Right ventricle myocardium inferior (tissue), 1 donor: Measurements from ENCODE around the gene GRK5. TPM values are rescaled to one million over a fixed set of nuclear protein-coding genes. Genes with fewer than 3 reads are reported as not detected.
A peak's percentile ranks its signal among the peaks of the same experiment; 100 is the strongest.

Experiments used
- ATAC-seq: fragments of 200-7000 bp; cut with Tn5 transposase; one replicate; pipeline ENCODE4 v1.9.1; 2020; ENCODE audit warnings: mild to moderate bottlenecking, moderate library complexity
- DNase-seq: peaks from one replicate; pipeline ENCODE4 v3.0.0; 2021; ENCODE audit errors: missing footprints
- intact Hi-C: fragments of 100-400 bp; cut with DNase I; formaldehyde crosslinking; loops from one replicate; pipeline ENCODE4 v1.11.0; 2022
- total RNA-seq: library from RNA; stranded (reverse); fragmentation: NEBNext Ultra II Directional; extraction: Animal tissue kit (Norgen Biotek cat#: 25700); gene quantifications from one replicate; pipeline ENCODE4 v1.2.1, GENCODE V29; 2021
- donor health status: DM: no; HTN: yes; CAD: no; lungs with severe emphysema.

Gene GRK5
- total RNA-seq, 1 donor from 2014 or later: 48.6 TPM

- no peak for DNase-seq
- intact Hi-C loops: no loop called here
- no peak for ATAC-seq
Measured at GRCh38 chr10:119478111-119478802, 270.9 kb downstream of the GRK5 start.

- ATAC-seq: peak; percentile 61
- no peak for DNase-seq
- intact Hi-C loops: no loop called here
Measured at GRCh38 chr10:119478811-119479341, 271.5 kb downstream of the GRK5 start.

GRCh38 chr10:119479532-119479931 is 272.2 kb downstream of the GRK5 start:
- no peak for ATAC-seq
- no peak for DNase-seq
- intact Hi-C loops: no loop called here

GRCh38 chr10:119480667-119481066 is 273.3 kb downstream of the GRK5 start:
- ATAC-seq: peak; percentile 33

GRCh38 chr10:119481781-119482426 is 274.5 kb downstream of the GRK5 start:
- ATAC-seq: no peak
- no peak for DNase-seq
- intact Hi-C loops: no loop called here

More at GRCh38 chr10:119480667-119481066, 273.3 kb downstream of the GRK5 start:
- intact Hi-C loops: no loop called here
- DNase-seq: no peak

GRCh38 chr10:119483001-119483400 is 275.6 kb downstream of the GRK5 start:
- ATAC-seq (no peak), DNase-seq (no peak)
- intact Hi-C loops: no loop called here

GRCh38 chr10:119483839-119484238 is 276.5 kb downstream of the GRK5 start:
- DNase-seq: no peak
- intact Hi-C loops: no loop called here
- ATAC-seq: no peak

GRCh38 chr10:119488675-119489074 is 281.3 kb downstream of the GRK5 start:
- DNase-seq (no peak), ATAC-seq (no peak)
- intact Hi-C loops: loop anchor here (2.0 kb wide), 1 partner anchor 290 kb away; no protein-coding TSS in a partner anchor

GRCh38 chr10:119489991-119490326 is 282.6 kb downstream of the GRK5 start:
- intact Hi-C loops: loop anchor here (2.0 kb wide), 1 partner anchor 291 kb away; no protein-coding TSS in a partner anchor
- ATAC-seq (no peak), DNase-seq (no peak)

- intact Hi-C loops: no loop called here
- ATAC-seq: no peak
- no peak for DNase-seq
Measured at GRCh38 chr10:119491966-119492757, 284.8 kb downstream of the GRK5 start.

- no peak for ATAC-seq
- intact Hi-C loops: no loop called here
- DNase-seq: no peak
Measured at GRCh38 chr10:119493155-119493554, 285.8 kb downstream of the GRK5 start.

GRCh38 chr10:119494236-119495020 is 287.1 kb downstream of the GRK5 start:
- intact Hi-C loops: no loop called here
- DNase-seq (no peak), ATAC-seq (no peak)

- intact Hi-C loops: no loop called here
- DNase-seq: no peak
- ATAC-seq: no peak
Measured at GRCh38 chr10:119495021-119495505, 287.7 kb downstream of the GRK5 start.

GRCh38 chr10:119495545-119495944 is 288.2 kb downstream of the GRK5 start:
- intact Hi-C loops: no loop called here
- ATAC-seq (no peak), DNase-seq (no peak)

GRCh38 chr10:119496273-119496672 is 288.9 kb downstream of the GRK5 start:
- DNase-seq (no peak), ATAC-seq (no peak)
- intact Hi-C loops: no loop called here

GRCh38 chr10:119497243-119497642 is 289.9 kb downstream of the GRK5 start:
- no peak for ATAC-seq
- intact Hi-C loops: no loop called here
- DNase-seq: no peak

- intact Hi-C loops: no loop called here
Measured at GRCh38 chr10:119498889-119499676, 291.7 kb downstream of the GRK5 start.

GRCh38 chr10:119499677-119500002 is 292.3 kb downstream of the GRK5 start:
- intact Hi-C loops: no loop called here
- ATAC-seq (no peak), DNase-seq (no peak)

More at GRCh38 chr10:119498889-119499676, 291.7 kb downstream of the GRK5 start:
- DNase-seq: no peak
- ATAC-seq: no peak
